Activated CD8-positive, alpha-beta memory T cell treated with anti-CD3 and anti-CD28 coated beads, Interleukin-2, amount 10 ng/mL, durations not matched to agents 7 days and 5 days (primary cell): ENCODE measurements around the gene SNAPC3. TPM values are rescaled to one million over a fixed set of nuclear protein-coding genes. Genes with fewer than 3 reads are reported as not detected.

ENCODE experiments used
- ATAC-seq: fragments of 150-1000 bp; cut with Tn5 transposase; one replicate; pipeline ENCODE4 v1.10.0; 2021; ENCODE audit warnings: moderate library complexity
- CTCF ChIA-PET: fragments of 350-600 bp; sonication (Branson Sonifier 250); formaldehyde crosslinking; loops from one replicate; lab custom pipeline; 2021; ENCODE audit warnings: antibody characterized with exemption; lab: Charles Lee
- DNase-seq: peaks from one replicate; pipeline ENCODE4 v3.0.0-alpha.2; 2020
- H3K27ac Mint-ChIP-seq: one replicate; pipeline ENCODE4 v1.8.0; 2021; ENCODE audit warnings: mild to moderate bottlenecking, mixed read lengths
- H3K27me3 Mint-ChIP-seq: one replicate; pipeline ENCODE4 v1.8.0; 2021; ENCODE audit warnings: mixed read lengths
- H3K36me3 Mint-ChIP-seq: one replicate; pipeline ENCODE4 v1.8.0; 2021; ENCODE audit warnings: mild to moderate bottlenecking, mixed read lengths
- H3K4me1 Mint-ChIP-seq: one replicate; pipeline ENCODE4 v1.8.0; 2021; ENCODE audit warnings: mixed read lengths
- H3K4me3 Mint-ChIP-seq: one replicate; pipeline ENCODE4 v1.8.0; 2021; ENCODE audit warnings: mild to moderate bottlenecking, moderate library complexity, mixed read lengths
- H3K9me3 Mint-ChIP-seq: one replicate; pipeline ENCODE4 v1.8.0; 2022; ENCODE audit warnings: low read depth, mixed read lengths
- total RNA-seq, 2 experiments: library from RNA; stranded (reverse); gene quantifications; one replicate each; pipeline ENCODE4 v1.2.3, GENCODE V29; 2021

Gene SNAPC3
- total RNA-seq, 2 experiments from 2014 or later: 27.4 to 30.1 TPM

DNA sequence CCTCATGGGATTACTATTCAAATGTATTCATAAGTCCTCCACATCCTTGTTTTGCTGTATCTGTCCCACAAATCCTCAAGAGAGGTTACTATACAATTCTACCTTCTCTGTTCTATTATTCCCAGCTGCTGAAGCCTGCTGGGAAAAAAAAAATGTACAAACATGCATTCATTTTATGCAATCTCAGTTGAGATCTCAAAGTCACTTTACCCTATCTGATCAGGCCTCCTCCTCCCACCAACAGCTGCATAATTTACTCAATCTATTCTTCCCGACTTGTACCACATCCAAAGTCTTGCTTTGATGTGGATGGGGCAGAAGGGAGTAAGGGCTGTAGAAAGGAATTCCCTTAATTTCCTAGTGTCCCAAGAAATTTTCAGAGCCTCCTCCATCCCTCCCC lies 59.5 kb downstream of the SNAPC3 start:
- no peaks in the 10 kb centered on the region for H3K27me3 Mint-ChIP-seq
- DNase-seq (no peak), ATAC-seq (no peak)
- peaks cover 12% of the 10 kb centered on the region for H3K4me1 Mint-ChIP-seq
- CTCF ChIA-PET: interaction anchor here (0.7 kb wide), 1 partner anchor 51 kb away, joined by 3 read pairs; no protein-coding TSS in a partner anchor
- H3K27ac Mint-ChIP-seq: no peak overlapping the region
- H3K9me3 Mint-ChIP-seq: no peaks in the 10 kb centered on the region
- no peak overlapping the region for H3K4me3 Mint-ChIP-seq
- peaks cover 35% of the 10 kb centered on the region for H3K36me3 Mint-ChIP-seq

DNA sequence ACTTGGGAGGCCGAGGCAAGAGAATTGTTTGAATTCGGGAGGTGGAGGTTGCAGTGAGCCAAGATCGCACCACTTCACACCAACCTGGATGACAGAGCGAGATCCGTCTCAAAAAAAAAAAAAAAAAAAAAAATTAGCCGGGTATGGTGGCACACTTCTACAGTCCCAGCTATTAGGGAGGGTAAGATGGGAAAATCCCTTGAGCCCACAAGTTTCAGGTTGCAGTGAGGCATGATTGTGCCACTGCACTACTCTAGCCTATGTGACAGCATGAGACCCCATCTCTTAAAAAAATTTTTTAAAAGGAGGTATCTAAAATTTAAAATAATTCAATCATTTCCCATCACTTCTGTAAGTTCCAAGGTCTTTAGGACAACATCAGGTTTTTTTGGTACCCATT lies 62.1 kb downstream of the SNAPC3 start:
- DNase-seq (no peak), ATAC-seq (no peak)
- Mint-ChIP-seq H3K4me3 (no peak overlapping the region), H3K9me3 (no peaks in the 10 kb centered on the region), H3K27me3 (no peaks in the 10 kb centered on the region), H3K36me3 (peaks cover 41% of the 10 kb centered on the region), H3K4me1 (peaks cover 15% of the 10 kb centered on the region), H3K27ac (no peak overlapping the region)
- CTCF ChIA-PET: interaction anchor here (1.2 to 1.3 kb wide), 2 partner anchors 14 to 18 kb away, joined by 3 to 5 read pairs; no protein-coding TSS in a partner anchor

DNA sequence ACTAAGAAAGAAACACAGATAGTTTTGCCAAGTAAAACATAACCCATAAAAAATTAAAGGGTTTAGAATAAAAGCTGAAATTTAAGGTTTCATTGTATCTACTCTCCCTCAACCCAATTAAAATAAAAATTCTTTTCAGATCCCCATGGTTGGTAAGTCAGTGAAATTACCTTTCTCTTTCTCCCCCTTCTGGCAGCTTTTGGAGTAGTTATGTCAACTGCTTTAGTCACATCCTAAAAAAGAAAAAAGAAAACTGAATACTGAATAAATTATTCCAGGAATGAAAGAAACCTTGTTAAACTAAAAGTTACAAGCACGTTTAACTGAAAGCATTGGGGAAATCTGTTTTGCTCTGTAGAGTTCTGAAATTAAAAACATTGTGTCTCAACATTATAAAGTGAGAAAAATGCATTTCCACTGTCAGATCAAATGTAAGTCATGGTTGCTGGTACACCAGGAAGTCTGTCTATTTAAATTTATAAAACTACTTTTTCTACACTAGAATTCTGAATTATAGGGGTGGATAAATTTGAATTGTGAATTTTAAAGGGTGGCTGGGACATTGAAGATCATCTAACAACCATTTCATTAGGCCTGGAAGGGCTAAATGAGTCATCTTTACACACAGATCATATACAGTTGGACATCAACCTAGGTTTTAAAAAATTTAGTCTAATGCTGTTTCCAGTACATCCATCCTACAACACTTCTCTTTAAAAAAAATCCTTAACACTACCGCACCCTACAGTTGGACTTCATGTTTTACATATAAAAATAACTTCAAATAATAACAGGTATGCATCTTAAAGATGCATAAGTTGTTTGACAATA lies 63.4 kb downstream of the SNAPC3 start:
- ATAC-seq (peak; percentile 20), DNase-seq (no peak)
- Mint-ChIP-seq H3K4me1 (peaks cover 15% of the 10 kb centered on the region), H3K27ac (peak overlapping the region; percentile 45), H3K27me3 (no peaks in the 10 kb centered on the region), H3K36me3 (peaks cover 45% of the 10 kb centered on the region), H3K4me3 (no peak overlapping the region), H3K9me3 (no peaks in the 10 kb centered on the region)
- CTCF ChIA-PET: interaction anchor here (0.8 kb wide), 1 partner anchor 9 kb away, joined by 4 read pairs; no protein-coding TSS in a partner anchor

DNA sequence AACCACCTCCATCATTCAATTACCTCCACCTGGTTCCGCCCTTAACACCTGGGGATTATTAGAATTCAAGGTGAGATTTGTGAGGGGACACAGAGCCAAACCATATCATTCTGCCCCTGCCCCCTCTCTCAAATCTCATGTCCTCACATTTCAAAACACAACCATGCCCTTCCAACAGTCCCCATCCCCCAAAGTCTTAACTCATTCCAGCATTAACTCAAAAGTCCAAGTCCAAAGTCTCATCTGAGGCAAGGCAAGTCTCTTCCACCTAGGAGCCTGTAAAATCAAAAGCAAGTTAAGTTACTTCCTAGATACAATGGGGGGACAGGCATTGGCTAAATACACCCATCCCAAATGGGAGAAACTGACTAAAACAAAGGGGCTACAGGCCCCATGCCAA lies 69.3 kb downstream of the SNAPC3 start:
- Mint-ChIP-seq H3K36me3 (peaks cover 67% of the 10 kb centered on the region), H3K4me1 (peaks cover 8% of the 10 kb centered on the region), H3K4me3 (no peak overlapping the region), H3K9me3 (peaks cover 4% of the 10 kb centered on the region), H3K27me3 (no peaks in the 10 kb centered on the region), H3K27ac (no peak overlapping the region)
- ATAC-seq (no peak), DNase-seq (no peak)
- CTCF ChIA-PET: no interaction called here

DNA sequence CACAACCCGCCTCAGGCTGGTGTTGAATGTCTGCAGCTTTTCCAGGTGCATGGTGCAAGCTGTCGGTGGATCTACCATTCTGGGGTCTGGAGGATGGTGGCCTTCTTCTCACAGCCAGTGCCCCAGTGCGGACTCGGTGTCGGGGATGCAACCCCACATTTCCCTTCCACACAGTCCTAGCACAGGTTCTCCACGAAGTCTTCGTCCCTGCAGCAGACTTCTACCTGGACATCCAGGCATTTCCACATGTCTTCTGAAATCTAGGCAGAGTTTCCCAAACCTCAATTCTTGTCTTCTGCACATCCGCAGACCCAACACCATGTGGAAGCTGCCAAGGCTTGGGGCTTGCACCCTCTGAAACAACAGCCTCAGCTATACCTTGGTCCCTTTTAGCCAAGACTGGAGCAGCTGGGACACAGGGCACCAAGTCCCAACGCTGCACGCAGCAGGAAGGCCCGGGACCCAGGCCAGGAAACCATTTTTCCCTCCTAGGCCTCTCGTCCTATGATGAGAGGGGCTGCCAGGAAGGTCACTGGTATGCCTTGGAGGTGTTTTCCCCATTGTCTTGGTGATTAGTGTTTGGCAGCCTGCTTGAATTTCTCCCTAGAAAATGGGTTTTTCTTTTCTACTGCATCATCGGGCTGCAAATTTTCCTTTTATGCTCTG lies 69.9 kb downstream of the SNAPC3 start:
- Mint-ChIP-seq H3K27ac (no peak overlapping the region), H3K36me3 (peaks cover 70% of the 10 kb centered on the region), H3K4me1 (peaks cover 6% of the 10 kb centered on the region), H3K27me3 (no peaks in the 10 kb centered on the region), H3K4me3 (no peak overlapping the region), H3K9me3 (peaks cover 4% of the 10 kb centered on the region)
- DNase-seq: no peak
- CTCF ChIA-PET: no interaction called here
- no peak for ATAC-seq

DNA sequence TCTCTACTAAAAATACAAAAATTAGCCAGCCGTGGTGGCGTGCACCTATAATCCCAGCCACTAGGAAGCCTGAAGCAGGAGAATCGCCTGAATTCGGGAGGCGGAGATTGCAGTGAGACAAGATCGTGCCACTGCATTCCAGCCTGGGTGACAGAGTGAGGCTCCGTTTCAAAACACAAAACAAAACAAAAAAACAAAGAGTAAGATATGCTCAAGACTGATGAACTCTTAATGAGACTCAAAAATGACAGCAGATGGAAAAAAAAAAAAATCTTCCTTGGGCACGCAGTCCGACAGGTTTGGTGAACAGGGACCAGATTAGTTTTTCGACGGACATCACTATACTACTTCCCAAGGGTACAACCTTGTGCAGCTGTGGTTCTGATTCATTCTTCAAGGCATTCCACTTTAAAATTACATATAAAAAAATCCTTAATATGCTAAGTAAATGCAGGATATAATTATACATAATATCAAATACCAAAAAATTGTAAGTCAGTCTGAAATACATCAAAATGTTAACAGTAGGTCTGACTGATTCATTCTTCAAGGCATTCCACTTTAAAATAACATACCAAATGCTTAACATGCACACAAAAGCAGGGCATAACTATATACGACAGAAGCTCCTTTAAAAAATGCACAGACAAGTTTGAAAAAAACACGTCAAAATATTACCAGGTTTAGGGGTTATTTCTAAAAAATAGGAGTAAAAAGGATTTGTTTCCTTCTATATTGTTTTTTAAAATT lies 75.7 kb downstream of the SNAPC3 start:
- H3K27ac Mint-ChIP-seq: no peak overlapping the region
- H3K36me3 Mint-ChIP-seq: peaks cover 58% of the 10 kb centered on the region
- H3K4me1 Mint-ChIP-seq: peaks cover 43% of the 10 kb centered on the region
- no peak for DNase-seq
- no peaks in the 10 kb centered on the region for H3K27me3 Mint-ChIP-seq
- no peak for ATAC-seq
- CTCF ChIA-PET: no interaction called here
- H3K9me3 Mint-ChIP-seq: no peaks in the 10 kb centered on the region
- no peak overlapping the region for H3K4me3 Mint-ChIP-seq

DNA sequence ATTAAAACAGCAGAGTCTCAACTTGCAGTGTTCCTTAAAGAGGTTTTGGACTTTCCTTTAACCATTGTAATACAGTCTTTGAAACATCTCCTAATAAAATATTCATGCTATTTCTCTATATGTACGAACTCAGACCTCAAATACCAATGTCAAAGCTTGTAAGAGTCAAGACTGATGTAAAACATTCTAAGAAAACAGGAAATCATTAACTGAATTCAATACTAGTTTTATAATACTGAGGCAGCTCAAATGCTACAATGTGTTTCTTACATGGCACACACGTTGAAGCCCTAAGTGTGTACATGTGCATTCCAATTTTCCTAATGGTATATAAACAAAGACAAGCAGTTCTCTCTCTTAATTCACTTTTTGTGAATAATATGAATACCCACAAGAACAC lies 76.5 kb downstream of the SNAPC3 start:
- H3K27ac Mint-ChIP-seq: peak overlapping the region; percentile 57
- peaks cover 57% of the 10 kb centered on the region for H3K36me3 Mint-ChIP-seq
- no peak for ATAC-seq
- CTCF ChIA-PET: interaction anchor here (1.0 to 2.7 kb wide), 3 partner anchors 9 to 41 kb away, joined by 3 to 12 read pairs (median 3); partner anchors contain the start of gene PSIP1
- peaks cover 43% of the 10 kb centered on the region for H3K4me1 Mint-ChIP-seq
- H3K4me3 Mint-ChIP-seq: no peak overlapping the region
- H3K9me3 Mint-ChIP-seq: no peaks in the 10 kb centered on the region
- no peaks in the 10 kb centered on the region for H3K27me3 Mint-ChIP-seq
- no peak for DNase-seq

DNA sequence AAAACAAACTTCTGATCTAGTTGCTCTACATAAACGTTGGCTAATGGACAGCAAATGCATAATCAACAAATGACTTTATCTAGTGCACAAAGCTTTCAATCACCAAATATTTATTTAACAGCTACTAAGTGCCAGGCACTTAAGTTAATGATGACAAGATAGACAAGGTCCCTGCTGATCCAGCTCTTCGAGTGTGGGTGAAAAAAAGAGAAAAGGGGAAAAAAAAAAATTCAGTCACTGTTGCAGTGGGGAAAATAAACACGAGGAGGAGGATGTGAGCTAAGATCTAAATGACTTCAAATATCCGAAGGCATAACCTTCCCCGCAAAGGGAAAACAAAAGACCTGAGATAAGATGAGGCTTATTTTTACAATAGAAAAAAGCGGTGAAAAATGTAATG lies 78.5 kb downstream of the SNAPC3 start:
- CTCF ChIA-PET: interaction anchor here (2.7 kb wide), 1 partner anchor 10 kb away, joined by 12 read pairs; the partner anchor contains the start of gene PSIP1
- Mint-ChIP-seq H3K4me3 (no peak overlapping the region), H3K4me1 (peaks cover 43% of the 10 kb centered on the region), H3K27ac (peak overlapping the region; percentile 35), H3K36me3 (peaks cover 59% of the 10 kb centered on the region), H3K27me3 (no peaks in the 10 kb centered on the region), H3K9me3 (no peaks in the 10 kb centered on the region)
- no peak for ATAC-seq
- DNase-seq: no peak

DNA sequence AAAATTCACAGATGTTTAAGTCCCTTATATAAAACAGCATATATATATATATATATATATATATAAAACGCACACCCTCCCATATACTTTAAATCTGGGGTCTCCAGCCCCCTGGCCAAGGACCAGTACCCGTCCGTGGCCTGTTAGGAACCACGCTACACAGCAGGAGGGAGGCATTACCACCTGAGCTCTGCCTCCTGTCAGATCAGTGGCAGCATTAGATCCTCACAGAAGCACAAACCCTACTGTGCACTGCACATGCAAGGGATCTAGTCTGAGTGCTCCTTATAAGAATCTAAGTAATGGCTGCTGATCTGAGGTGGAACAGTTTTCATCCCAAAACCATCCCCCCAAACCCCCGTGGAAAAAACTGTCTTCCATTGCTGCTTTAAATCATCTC lies 79.1 kb downstream of the SNAPC3 start:
- Mint-ChIP-seq H3K4me1 (peaks cover 47% of the 10 kb centered on the region), H3K36me3 (peaks cover 59% of the 10 kb centered on the region), H3K4me3 (no peak overlapping the region), H3K27me3 (no peaks in the 10 kb centered on the region), H3K9me3 (no peaks in the 10 kb centered on the region), H3K27ac (no peak overlapping the region)
- CTCF ChIA-PET: interaction anchor here (2.7 kb wide), 1 partner anchor 9 kb away, joined by 12 read pairs; the partner anchor contains the start of gene PSIP1
- DNase-seq (no peak), ATAC-seq (no peak)

DNA sequence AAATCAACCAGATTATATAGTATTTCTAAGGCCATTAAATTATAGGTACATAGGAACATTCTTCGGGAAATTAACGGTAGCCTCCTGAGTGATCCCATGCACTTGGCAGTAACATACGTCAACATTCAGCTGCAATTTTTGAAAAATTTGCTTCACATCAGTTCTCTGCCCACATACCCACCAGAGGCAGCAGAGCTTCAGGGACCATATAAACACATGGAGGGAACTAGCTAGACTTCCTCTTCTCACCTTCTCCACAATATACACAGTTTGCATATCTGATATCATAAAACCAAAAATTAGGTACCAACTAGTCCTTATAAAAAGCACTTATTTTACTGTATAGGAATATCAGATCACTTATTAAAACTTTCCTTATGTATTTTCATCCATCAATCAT lies 83.2 kb downstream of the SNAPC3 start:
- no peaks in the 10 kb centered on the region for H3K27me3 Mint-ChIP-seq
- DNase-seq: no peak
- H3K4me1 Mint-ChIP-seq: peaks cover 50% of the 10 kb centered on the region
- CTCF ChIA-PET: interaction anchor here (0.6 to 1.8 kb wide), 4 partner anchors 9 to 61 kb away, joined by 3 to 4 read pairs (median 4); partner anchors contain the start of gene CCDC171
- H3K4me3 Mint-ChIP-seq: no peak overlapping the region
- no peak for ATAC-seq
- no peaks in the 10 kb centered on the region for H3K9me3 Mint-ChIP-seq
- H3K36me3 Mint-ChIP-seq: peaks cover 61% of the 10 kb centered on the region
- no peak overlapping the region for H3K27ac Mint-ChIP-seq

DNA sequence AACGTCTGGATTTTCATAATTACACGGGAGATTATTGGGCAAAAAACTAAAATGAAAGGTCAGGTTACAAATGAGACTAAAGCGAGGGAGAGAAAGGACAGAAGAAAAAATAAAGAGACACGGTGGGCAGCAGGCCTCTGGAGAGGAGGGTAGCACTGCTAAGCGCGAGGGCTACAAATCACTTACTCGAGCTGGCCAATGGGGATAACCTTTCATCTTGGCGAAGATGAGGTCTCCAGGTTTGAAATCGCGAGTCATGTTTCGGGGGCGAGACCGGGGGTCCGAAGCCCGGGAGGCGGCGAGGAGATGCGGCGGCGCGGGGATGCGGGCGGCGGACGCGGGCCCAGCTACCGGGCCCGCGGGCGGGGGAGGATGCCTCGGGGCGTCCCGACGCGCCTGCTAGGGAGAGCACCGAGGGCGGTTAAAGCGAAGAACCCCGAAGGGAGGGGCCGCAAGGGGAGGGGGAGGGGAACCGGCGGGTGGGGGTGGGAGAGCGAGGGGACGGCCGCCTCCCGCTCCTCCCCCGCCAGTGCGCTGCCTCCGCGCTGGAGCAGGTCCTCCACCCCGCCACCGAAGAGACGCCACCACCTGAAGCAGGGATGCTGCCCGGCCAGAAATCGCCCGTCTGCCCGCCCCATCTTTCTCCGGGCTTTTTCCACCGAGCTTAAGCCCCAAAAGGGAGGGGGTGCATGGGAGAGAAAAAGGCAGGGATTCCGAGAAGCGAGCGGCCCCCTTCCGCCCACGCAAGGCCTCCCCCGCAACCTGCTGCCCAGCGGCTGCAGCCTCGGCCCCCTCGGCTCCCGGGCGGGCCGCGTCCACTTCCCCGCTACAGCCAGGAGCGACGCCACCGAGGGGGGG lies 87.5 kb downstream of the SNAPC3 start:
- ATAC-seq (peak; percentile 64), DNase-seq (peak; percentile 80)
- peak overlapping the region; percentile 91 for H3K4me3 Mint-ChIP-seq
- peak overlapping the region; percentile 93 for H3K27ac Mint-ChIP-seq
- H3K27me3 Mint-ChIP-seq: no peaks in the 10 kb centered on the region
- H3K4me1 Mint-ChIP-seq: peaks cover 51% of the 10 kb centered on the region
- no peaks in the 10 kb centered on the region for H3K9me3 Mint-ChIP-seq
- CTCF ChIA-PET: interaction anchor here (1.0 to 3.7 kb wide), 8 partner anchors 10 to 87 kb away, joined by 3 to 21 read pairs (median 3); partner anchors contain the start of genes CCDC171 and SNAPC3
- peaks cover 37% of the 10 kb centered on the region for H3K36me3 Mint-ChIP-seq
